ENCODE measurements around the gene GEMIN7.

- TF ChIP-seq CTCF (IDR thresholded peaks at IDR 0.05; ENCODE audit: poor library complexity, severe bottlenecking) (no peak), EZH2 (IDR thresholded peaks at IDR 0.05; ENCODE audit: borderline replicate concordance, insufficient read depth, low read length, poor library complexity, severe bottlenecking) (no peak), SMC3 (conservative IDR thresholded peaks at IDR 0.05; ENCODE audit: poor library complexity) (no peak)
Observed at GRCh38 chr19:45112111-45112827, 33.2 kb downstream of the GEMIN7 start.
